Measurements from ENCODE around the gene NOP9. TPM values are rescaled to one million over a fixed set of nuclear protein-coding genes. Genes with fewer than 3 reads are reported as not detected.

NOP9 gene
- total and polyA plus RNA-seq, 9 of the 15 experiments (the other 6 are each of a cell fraction or from before 2014, with no cell fraction given), result 1.0 to 27.9 (median 15.1) TPM

- TF ChIP-seq RREB1 (CRISPR knock-in tag; IDR thresholded peaks at IDR 0.05), result no peak
Measured at GRCh38 chr14:24283796-24284460, 15.7 kb upstream of the NOP9 start (continued).

GRCh38 chr14:24284501-24285035 lies 15.1 kb upstream of the NOP9 start:
- FAIRE-seq, result no peak
- Histone ChIP-seq H3K4me1 (replicated peaks in 1 of 2; ENCODE audit: control insufficient read depth in 2 of 2, insufficient read depth in 2 of 2, low read length in 2 of 2) (no peaks in the 10 kb centered on the region; a peak in 1 of 5 replicates), H3K9me3 (replicated peaks; ENCODE audit: control insufficient read depth, insufficient read depth, low read depth, low read length) (no peaks in the 10 kb centered on the region), H4K20me1 (replicated peaks; ENCODE audit: control insufficient read depth, insufficient read depth, low read length) (no peaks in the 10 kb centered on the region), H2AFZ (ENCODE audit: low read depth, low read length) (no peak overlapping the region), H3K79me2 (ENCODE audit: control insufficient read depth, insufficient read depth, low read length) (no peaks in the 10 kb centered on the region), H3K4me2 (ENCODE audit: insufficient read depth, low read length) (no peak overlapping the region), H3K27ac (ENCODE audit: extremely low read depth, low read depth, low read length) (no peak overlapping the region), H3K9ac (ENCODE audit: insufficient read depth in 1 of 2, low read depth in 2 of 2, low read length in 2 of 2) (no peak overlapping the region), H3K9me1 (ENCODE audit: control insufficient read depth, insufficient read depth, low read length) (no peaks in the 10 kb centered on the region), H3K4me3 (no peak overlapping the region), H3K27me3 (ENCODE audit: control insufficient read depth in 2 of 2, insufficient read depth in 2 of 2, low read length in 2 of 2) (no peaks in the 10 kb centered on the region), H3K36me3 (ENCODE audit: control insufficient read depth, insufficient read depth, low read length) (peaks cover 3% of the 10 kb centered on the region; the same call in 1 of the 3 replicates)
- no peak for TF ChIP-seq RAD51 (IDR thresholded peaks at IDR 0.05; ENCODE audit: borderline replicate concordance, low read depth)
- in situ Hi-C loops (cut with MboI), result no loop called here
- POLR2A ChIA-PET, result no interaction called here
- no peak for ATAC-seq
- BruUV-seq (replicated peaks), result no TSS peak
- intact Hi-C loops (cut with micrococcal nuclease), result no loop called here
- 15% methylated on average over 4 of the region's 11 CpGs for WGBS (ENCODE audit: insufficient coverage, low coverage, missing lambda C conversion rate)
- DNase-seq (ENCODE audit: extremely low read depth in 1 of 4, low spot score in 3 of 4), result no peak
- CTCF ChIA-PET (ENCODE audit: low intra/inter-chr PET ratio), result interaction anchor here (0.6 kb wide), 1 partner anchor 429 kb away, joined by 3 read pairs; no protein-coding TSS in a partner anchor
